Measurements from ENCODE around the gene POU3F2.

- no peak for TF ChIP-seq EZH2 (IDR thresholded peaks at IDR 0.05)
- no peak for TF ChIP-seq POLR2AphosphoS5 (IDR thresholded peaks at IDR 0.05; ENCODE audit: borderline replicate concordance, low read depth, low read length)
- TF ChIP-seq FOXP2 (optimal IDR thresholded peaks at IDR 0.05; ENCODE audit: control extremely low read depth, extremely low read length, insufficient read depth): no peak
Measured at GRCh38 chr6:98830146-98830545, 4.2 kb upstream of the POU3F2 start.

Data from SK-N-MC (cell line).